HG03039 (cell line): ENCODE data around the gene CLN5.
A peak's percentile ranks its signal among the peaks of the same experiment; 100 is the strongest.
"Not testable (repeated sequence)": the region's sequence is repeated elsewhere in the genome, so short reads cannot be mapped to it uniquely, and the experiment has no call there.

ENCODE experiments used
- ATAC-seq: cut with Tn5 transposase; IDR thresholded peaks from one replicate; pipeline ENCODE4 v1.9.1; 2021; ENCODE audit warnings: mild to moderate bottlenecking, moderate library complexity; ENCODE audit not compliant: unreplicated experiment

CLN5 gene

DNA sequence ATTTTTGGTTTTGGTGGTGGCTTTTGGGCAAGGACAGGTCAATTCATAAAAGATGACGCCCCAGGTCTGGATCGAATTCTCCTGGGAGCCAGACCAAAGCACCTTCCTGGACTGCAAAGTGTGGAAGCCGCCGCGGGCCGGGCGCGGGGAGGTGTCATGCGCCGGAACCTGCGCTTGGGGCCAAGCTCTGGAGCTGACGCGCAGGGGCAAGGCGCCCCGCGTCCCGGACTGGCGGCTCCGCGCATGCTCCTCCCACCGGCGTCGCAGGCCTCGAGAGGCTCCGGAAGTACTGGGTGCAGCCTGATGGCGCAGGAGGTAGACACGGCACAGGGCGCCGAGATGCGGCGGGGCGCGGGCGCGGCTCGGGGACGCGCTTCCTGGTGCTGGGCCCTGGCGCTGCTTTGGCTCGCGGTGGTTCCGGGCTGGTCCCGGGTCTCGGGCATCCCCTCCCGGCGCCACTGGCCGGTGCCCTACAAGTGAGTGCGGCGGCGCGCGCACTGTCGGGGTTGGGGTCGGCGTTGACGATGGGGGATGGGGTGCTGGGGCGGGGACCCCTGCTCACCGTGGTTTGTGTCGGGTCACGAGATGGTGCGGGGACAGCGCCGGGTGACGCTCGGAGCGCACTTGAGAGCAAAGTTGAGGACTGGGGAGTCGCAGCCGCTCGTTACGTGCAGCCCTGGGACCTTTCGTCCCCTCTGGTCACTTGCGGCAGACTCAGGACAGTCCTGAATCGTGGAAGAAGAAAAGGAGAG, at the start of gene CLN5:
TSS of gene CLN5 (plus strand) at position 286 of the 752 bp plus-strand sequence. CDS start at position 304, 18 bp downstream.
- peak; percentile 94 for ATAC-seq

DNA sequence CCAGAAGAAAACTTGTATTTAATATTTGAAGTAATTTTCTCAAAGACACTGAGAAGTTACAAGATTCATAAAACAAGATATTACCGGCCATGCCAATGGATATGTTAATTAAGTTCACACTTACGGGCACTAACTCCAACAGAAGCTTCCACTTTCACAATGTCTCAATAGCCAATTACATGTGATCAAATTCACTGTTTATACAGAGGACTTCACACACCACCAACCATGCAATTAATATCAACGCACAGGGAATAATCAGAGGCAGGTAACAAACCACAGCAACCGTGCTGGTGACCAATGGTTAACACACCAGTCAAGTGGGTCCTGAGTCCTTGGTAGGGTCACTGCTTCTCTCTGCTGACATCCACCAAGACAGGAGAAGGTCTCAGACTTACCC, 49.5 kb upstream of the CLN5 start:
- ATAC-seq = no peak

DNA sequence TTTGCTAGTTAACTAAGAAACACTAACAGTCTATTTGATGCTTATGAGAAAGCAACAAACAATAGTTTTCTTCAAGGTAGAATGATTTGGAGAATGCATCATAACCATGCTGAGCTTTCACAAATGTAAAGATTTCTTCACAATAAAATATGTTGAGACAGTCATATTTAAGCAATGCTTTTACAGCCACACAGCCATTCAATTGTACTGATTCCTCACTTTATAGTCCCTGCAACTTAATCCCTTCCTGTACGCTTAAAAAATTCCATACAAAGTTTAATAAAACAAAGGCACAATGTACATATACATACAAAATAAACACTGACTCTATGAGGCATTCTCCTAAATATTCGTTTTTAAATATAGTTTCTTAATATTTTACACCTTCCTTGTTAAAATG, 48.2 kb upstream of the CLN5 start:
- no peak for ATAC-seq

DNA sequence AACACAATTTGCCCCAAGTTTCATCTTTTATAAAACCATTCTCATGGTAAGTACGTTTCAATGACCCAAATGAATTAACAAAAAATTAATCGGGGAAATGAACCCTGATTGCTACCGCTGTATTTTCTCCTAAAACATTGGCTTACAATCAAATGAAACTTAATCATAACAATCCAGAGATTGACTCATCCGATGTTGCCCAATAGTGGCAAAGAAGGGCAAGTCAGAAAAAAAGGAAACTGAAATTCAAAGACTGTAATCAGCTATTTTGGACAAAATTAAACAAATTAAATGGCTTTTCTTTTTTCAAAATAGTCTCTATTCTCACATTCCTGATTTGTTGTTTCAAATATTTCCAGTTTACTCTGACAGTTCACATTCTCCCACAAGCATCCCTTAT, 47.4 kb upstream of the CLN5 start:
- ATAC-seq = no peak

DNA sequence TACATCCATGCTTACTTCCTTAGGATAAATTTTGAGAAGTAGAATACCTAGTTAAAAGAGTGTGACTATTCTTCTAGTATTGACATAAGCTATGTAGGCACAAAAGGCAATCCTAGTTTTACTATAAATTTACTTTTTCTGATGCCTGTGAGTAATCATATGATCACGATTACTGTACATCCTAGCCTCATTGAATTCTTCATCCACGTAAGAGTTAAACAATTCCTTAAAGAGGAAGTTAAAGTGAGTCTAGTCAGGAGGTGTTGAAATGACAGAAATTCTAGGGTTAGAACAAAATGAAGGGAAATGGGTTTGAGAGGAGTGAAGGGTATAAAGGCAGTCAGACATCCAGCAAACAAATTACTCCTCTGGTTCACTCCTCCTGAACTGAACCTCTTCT, 43.7 kb upstream of the CLN5 start, which contains the start of gene ACOD1:
TSS of gene ACOD1 (plus strand) at position 363 of the 400 bp plus-strand sequence. CDS start 48 bp downstream, outside the sequence.
- ATAC-seq = no peak

DNA sequence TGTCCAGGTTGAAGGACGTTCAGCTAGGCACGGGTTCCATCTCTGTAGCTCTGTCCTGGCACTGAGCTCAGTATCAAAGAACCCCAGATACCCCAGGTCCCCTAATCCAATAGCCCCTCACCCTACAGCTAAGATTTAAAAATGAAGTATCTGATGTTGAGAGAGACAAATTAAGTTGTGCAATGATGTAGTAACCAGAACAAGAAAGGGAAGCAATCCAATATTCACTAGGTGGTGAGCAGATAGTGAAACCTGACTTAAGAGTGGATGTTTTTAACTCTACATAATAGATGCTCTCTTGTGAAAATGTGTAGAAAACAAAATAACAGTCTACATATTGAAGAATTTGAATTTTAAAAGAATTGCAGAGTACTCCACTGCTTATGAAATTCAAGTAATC, 41.8 kb upstream of the CLN5 start:
- ATAC-seq = no peak

DNA sequence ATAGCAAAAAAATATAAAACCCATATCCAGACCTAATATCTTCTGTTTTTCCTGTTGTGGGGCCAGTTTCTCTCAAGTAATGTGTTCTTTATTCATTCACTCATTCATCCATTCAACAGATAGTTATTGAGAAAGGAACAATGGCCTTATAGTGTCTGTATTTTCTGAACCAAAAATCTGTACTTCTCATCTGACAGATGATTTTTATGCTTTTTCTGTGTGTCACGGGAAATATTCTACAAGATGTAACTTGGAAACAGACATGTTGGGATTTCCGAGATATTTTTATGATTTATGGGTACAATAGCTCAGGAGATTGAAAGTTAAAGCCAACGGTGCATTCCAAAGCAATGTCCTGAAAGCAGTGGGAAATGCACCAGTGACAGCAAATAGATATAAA, 37.9 kb upstream of the CLN5 start:
- no peak for ATAC-seq

DNA sequence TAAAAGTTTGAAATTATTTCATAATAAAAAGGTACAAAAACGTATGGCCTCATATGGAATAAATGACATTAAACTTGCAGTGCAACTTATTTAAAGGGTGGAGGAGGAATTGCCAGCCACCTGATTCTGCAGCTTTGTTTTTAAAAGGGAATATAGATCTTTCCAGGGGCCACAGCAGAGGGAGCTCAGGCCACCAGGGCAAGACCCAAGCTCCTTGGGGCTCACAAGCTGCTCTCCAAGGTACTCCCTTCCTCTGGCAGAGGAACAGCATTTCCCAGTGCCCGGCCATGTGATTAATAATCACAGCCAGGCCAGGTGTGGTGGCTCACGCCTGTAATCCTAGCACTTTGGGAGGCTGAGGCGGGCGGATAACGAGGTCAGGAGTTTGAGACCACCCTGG, 37.3 kb upstream of the CLN5 start:
- ATAC-seq = no peak

DNA sequence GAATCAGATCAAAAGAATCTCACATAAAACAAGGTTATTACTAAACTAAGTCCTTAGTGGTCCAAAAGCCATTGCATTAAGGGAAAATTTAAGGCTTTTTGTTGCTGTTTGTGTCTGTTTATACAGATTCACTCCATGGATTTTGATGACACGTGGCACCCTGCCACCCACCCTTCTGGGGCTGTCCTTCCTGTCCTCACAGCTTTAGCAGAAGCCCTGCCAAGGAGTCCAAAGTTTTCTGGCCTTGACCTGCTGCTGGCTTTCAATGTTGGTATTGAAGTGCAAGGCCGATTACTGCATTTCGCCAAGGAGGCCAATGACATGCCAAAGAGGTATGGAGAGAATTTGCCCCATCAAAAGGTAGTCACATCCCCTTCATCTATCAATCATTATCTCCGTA, 36.7 kb upstream of the CLN5 start:
- ATAC-seq = no peak

DNA sequence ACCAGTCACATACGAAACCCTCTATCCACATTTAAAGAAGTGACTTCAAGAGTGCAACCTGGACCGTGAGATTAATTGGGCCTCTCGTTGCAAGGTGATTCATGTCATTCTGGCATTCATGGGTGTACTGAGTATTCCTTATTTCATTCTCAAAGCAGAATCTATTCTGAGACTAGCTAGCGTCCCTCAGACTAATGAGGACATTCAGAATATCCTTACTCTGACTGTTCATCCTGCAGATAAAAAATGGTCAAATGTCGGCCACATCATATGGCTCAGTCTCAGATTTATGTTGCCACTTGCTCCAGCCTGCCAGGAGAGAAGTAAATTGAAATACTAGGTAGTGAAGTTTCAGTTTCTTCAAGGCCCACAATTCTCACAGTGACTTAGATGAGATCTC, 36.2 kb upstream of the CLN5 start:
- ATAC-seq = no peak

DNA sequence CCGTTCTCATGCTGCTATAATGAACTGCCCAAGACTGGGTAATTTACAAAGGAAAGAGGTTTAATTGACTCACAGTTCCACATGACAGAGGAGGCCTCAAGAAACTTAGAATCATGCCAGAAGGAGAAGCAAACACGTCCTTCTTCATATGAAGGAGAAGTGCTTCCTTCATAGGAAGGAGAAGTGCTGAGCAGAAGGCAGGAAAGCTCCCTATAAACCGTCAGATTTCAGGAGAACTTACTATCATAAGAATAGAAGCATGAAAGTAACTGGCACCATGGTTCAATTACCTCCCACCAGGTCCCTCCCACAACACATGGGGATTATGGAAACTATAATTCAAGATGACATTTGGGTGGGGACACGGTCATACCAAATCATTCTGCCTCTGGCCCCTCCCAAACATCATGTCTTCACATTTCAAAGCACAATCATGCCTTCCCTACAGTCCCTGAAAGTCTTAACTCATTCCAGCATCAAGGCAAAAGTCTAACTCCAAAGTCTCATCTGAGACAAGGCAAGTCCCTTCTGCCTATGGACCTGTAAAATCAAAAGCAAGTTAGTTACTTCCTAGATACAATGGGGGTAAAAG, 32.9 kb upstream of the CLN5 start:
- no peak for ATAC-seq

DNA sequence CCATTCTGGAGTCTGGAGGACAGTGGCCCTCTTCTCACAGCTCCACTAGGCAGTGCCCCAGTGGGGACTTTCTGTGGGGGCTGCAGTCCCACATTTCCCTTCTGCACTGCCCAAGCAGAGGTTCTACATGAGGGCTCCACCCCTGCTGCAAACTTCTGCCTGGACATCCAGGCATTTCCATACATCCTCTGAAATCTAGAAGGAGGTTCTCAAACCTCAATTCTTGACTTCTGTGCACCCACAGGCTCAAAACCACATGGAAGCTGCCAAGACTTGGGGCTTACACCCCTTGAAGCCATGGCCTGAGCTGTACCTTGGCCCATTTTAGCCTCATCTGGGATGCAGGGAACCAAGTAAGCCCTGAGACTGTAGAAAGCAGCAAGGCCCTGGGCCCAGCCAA, 32.1 kb upstream of the CLN5 start:
- not testable (repeated sequence) for ATAC-seq

DNA sequence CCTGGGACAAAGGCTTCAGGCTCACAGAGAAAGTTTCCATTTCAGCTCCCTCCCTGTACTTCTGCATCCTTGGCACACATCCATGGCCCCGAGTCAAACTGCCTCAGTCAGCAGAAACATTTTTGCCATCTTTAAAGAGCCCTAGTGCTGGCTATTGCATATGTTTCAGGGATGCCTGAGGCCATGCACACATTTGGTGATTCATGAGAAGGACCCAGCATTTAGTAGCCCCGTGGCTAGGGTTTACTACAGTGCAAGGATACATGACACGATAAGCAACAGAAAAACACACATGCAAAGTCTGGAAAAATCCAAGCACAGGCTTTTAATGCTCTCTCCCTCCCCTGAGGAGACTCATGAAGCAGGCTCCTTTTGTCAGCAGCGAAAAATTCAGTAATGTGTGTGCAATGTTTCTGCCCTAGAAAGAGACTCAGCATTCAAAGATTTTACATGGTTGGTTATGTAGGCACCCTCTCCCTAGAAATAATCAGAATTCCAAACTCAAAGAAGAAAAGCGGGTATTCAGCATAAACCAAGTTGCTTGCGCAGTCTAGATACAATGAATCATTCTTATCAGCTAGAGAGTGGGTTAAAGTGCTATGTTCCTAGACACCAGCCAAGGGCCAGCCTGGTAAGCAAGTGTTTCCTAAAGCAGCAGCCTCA, 26.0 kb upstream of the CLN5 start:
- ATAC-seq = no peak

DNA sequence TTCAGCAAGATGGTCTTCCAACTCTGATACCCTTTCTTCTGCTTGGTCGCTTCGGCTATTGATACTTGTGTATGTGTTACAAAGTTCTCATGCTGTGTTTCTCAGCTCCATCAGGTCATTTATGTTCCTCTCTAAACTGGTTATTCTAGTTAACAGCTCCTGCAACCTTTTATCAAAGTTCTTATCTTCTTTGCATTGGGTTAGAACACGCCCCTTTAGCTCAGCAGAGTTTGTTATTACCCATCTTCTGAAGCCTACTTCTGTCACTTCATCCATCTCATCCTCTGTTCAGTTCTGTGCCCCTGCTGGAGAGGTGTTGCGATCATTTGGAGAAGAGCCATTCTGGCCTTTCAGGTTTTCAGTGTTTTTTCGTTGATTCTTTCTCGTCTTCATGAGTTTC, 24.9 kb upstream of the CLN5 start:
- no peak for ATAC-seq

DNA sequence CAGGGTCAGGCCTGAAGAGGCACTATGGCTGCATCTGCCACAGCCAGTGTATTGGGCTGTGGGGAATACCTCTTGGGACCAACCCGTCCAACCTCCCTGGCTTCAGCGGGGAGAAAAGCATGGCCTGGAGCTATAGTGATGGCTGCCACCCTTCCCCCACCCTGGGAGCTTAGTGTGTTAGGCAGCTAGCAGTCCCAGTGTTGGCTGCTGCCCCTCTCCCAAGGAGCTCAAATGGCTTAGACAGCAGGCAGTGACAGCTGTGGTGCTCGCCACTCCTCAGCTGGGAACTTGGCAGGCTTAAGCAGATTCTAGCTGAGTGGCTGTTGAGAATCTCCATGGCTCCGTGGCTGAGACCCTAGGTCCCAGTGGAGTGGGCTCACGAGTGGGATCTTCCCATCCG, 23.8 kb upstream of the CLN5 start:
- ATAC-seq = no peak

DNA sequence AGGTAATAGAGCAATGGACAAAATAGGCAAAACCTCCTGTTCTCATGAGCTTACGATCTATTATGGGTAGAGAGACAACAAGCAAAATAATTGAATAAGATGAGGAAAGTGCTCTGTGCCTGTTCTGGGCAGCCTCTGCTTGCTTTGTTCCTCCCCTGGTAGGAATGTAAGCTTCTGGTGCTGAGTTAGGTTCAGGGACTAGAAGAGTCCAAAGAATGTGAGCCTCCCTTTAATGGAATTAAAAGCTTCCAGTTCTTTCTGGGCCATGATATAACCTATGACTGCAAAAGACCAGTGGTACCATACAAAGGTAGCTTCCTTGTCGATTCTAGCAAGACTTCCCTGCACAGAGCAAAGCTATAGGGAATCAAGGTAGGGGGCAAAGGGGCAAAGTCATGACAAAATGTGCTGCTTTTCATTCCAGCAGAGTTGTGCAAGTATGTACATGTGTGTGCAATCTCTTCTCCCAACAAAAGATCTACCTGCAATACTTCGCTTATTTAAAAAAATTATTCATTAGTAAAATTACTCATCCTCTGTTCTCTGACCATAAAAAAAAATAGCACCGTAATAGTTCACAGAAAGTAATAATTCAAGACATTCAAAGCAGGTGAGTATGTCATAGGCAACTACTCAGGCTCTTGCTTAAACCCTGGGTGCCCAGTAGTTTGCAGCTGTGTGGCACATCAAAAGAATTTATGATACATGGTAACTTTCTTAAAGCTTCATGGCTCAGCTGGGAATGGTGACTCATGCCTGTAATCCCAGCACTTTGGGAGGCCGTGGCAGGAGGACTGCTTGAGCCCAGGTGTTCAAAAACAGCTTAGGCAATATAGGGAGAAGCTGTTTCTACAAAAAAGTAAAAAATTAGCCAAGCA, 22.2 kb upstream of the CLN5 start:
- ATAC-seq = no peak

DNA sequence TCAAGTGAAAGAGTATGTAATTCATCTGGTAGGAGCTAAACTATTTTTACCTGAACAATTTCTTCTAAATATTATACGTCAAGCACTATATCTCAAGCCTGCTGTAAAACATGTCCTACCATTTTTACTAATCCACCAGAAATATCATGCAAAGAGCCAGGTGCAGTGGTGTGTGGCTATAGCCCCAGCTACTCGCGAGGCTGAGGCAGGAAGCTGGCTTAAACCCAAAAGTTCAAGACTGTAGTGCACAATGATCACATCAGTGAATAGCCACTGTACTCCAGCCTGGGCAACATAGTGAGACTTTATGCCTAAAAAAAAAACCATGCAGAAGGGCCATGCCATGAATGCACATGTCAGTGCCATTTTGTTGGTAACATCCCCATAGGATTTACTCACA, 20.7 kb upstream of the CLN5 start:
- peak; percentile 58 for ATAC-seq

DNA sequence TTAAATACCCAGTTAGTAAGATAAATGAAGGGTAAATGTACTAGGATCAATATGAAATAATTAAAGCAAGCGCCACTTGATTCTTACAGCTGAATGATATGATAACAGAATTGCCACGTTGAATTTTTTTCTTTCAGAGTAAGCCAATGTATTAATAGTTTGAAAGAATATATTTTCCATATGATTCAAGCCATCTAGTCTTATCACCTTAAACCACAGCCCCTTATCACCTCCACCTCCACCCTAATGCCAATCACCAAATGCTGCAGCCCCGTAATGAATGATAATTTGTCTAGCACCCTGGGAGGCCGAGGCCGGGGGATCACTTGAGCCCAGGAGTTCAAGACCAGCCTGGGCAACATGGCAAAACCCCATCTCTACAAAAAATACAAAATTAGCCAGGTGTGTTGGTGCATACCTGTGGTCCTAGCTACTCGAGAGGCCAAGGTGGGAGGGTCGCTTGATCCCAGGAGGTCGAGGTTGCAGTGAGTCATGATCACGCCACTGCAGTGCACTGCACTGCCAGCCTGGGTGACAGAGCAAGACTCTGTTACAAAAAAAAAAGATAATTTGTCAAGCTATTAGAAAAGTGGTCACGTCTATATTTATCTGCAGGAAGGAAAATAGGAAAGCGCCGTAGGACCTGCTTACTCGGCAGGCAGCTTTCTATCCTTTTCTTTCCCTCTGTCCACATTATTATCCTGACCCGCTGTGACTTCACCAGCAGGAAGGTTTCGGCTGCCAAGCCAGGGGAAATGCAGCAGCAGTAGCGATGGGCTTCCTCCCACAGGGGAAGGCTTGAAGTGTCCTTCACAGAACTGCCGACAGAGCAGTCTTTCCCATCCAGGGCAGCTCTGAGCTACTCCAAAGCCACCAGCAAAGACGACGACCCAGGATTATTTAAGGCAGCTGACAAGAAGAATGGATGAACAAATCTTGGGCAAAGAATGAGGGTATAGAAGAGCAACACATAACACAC, 19.7 kb upstream of the CLN5 start:
- ATAC-seq = no peak

DNA sequence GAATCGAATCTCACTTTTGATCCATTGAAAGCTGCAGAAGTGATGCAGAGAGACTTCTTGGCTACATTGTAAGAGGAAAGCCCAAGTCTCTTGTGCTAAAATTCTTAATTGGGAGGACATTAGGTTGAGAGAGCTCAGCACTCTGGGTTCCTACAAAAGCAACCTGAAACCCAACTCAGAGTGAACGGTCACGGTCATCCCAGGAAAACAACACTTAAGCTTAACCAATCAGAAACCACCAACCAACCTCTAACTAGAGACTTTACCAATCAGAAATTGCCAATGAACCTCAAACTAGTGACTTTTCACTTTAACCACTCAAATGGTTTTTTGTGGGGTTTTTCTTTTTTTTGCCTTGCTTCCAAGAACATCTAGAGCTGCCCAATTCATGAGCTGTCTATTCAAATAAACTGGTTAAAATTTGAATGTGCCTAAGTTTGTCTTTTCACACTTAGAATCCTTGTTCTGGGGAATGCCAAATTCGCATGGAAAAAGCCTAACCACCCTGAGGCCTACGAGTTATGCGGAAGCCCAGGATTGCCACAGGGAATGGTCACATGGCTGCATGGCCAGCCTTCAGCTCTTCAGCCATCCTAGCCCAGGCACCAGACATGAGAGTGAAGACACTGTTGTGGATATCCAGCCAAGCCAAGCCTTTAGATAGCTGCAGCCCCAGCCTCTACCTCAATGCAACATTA, 17.8 kb upstream of the CLN5 start:
- no peak for ATAC-seq

DNA sequence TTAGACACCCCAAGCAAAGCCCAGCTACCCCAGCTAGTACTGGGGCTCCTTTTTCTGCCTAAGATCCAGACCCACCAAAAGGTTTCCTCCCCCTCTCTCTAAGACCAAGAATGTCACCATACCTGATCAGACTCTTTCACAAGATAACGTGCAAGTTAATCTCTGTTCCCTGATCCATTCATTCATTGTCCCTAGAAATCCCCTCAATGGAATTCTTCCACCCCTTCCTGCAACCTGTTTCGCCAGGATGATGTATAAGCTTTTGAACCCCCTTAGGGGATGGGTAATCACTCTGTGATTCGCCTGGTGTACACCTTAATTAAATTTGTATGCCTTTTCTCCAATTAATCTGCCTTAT, 17.3 kb upstream of the CLN5 start:
- no peak for ATAC-seq
